ENCODE data around the gene ALPG. TPM values are rescaled to one million over a fixed set of nuclear protein-coding genes. Genes with fewer than 3 reads are reported as not detected.

ALPG gene
- total RNA-seq, 2 donors from 2014 or later, result not detected

DNA sequence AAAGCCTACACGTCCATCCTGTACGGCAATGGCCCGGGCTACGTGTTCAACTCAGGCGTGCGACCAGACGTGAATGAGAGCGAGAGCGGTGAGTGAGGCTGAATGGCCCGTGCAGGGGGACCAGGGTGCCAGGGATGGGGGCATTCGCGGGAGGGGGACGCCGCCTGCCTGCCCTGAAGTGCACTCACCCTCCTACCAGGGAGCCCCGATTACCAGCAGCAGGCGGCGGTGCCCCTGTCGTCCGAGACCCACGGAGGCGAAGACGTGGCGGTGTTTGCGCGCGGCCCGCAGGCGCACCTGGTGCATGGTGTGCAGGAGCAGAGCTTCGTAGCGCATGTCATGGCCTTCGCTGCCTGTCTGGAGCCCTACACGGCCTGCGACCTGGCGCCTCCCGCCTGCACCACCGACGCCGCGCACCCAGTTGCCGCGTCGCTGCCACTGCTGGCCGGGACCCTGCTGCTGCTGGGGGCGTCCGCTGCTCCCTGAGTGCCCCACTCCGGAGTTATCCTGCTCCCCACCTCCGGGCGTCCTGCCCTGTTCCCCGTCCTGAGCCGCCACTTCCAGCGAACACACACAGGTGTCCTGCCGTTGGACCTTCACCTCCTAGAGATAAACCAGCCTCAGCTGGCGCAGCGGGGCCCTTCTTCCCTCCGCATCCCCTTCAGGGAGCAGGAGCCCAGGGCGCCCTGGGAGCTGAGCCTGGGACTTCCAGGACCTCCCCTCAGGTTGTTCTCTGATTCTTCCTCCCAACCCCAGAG is 52.2 kb downstream of the ALPG start:
- Histone ChIP-seq H3K4me1 (ENCODE audit: control insufficient read depth in 1 of 2, low read depth in 2 of 2) (no peaks in the 10 kb centered on the region), H3K4me3 (no peak overlapping the region), H3K27me3 (replicated peaks; ENCODE audit: insufficient read depth) (no peaks in the 10 kb centered on the region), H3K9me3 (no peaks in the 10 kb centered on the region), H3K36me3 (no peaks in the 10 kb centered on the region), H3K27ac (no peak overlapping the region)
- no peak for ATAC-seq (ENCODE audit: insufficient number of reproducible peaks, low FRiP score, low read depth)
- DNase-seq (ENCODE audit: low spot score), result no peak
- no peak for TF ChIP-seq CTCF (IDR thresholded peaks at IDR 0.05)

- Histone ChIP-seq H3K4me1 (ENCODE audit: control insufficient read depth in 1 of 2, low read depth in 2 of 2) (no peaks in the 10 kb centered on the region), H3K4me3 (no peak overlapping the region), H3K27ac (no peak overlapping the region), H3K9me3 (no peaks in the 10 kb centered on the region), H3K27me3 (replicated peaks; ENCODE audit: insufficient read depth) (no peaks in the 10 kb centered on the region), H3K36me3 (no peaks in the 10 kb centered on the region)
- ATAC-seq (ENCODE audit: insufficient number of reproducible peaks, low FRiP score, low read depth) (no peak), DNase-seq (ENCODE audit: low spot score) (no peak)
- no peak for TF ChIP-seq CTCF (IDR thresholded peaks at IDR 0.05)
Measured at GRCh38 chr2:232459419-232460035, 52.9 kb downstream of the ALPG start.

DNA sequence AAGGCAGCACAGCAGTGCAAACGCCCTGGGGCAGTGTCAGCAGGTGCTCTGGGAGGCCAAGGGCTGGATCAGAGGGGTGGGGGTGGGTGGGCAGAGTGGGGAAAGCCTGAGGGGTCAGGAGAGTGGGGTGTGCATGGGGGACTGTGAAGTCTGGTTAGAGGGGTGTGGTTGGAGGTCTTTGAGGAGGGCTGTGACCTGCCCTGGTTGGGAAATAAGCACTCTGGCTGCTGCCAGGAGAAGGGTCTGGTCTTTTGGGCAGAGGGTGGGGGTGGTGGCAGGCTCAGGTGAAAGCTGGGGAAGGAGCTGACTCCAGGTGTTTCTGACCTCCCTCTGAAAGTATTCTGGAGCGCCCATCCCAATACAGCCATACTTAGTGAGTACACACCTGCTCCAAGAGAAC is 53.5 kb downstream of the ALPG start:
- no peaks in the 10 kb centered on the region for H3K36me3 ChIP-seq
- no peak overlapping the region for H3K27ac ChIP-seq
- TF ChIP-seq CTCF (IDR thresholded peaks at IDR 0.05), result no peak

More for the DNA sequence above, 53.5 kb downstream of the ALPG start:
- no peak overlapping the region for H3K4me3 ChIP-seq
- H3K9me3 ChIP-seq, result no peaks in the 10 kb centered on the region
- no peak for ATAC-seq (ENCODE audit: insufficient number of reproducible peaks, low FRiP score, low read depth)
- no peak for DNase-seq (ENCODE audit: low spot score)
- H3K4me1 ChIP-seq (ENCODE audit: control insufficient read depth in 1 of 2, low read depth in 2 of 2), result no peaks in the 10 kb centered on the region
- H3K27me3 ChIP-seq (replicated peaks; ENCODE audit: insufficient read depth), result no peaks in the 10 kb centered on the region

Other genes starting within 250 kb of the ALPG start
- not detected for gene ALPP, start 28.1 kb upstream of the ALPG start, total RNA-seq
- not detected for gene ALPI, start 49.3 kb downstream of the ALPG start, total RNA-seq
- 1 to 10 TPM; 1.6 to 2.8 TPM for gene ECEL1, start 81.0 kb downstream of the ALPG start, total RNA-seq
- not detected for gene PRSS56, start 113.5 kb downstream of the ALPG start, total RNA-seq
- gene CHRND, start 119.3 kb downstream of the ALPG start, total RNA-seq, result not detected
- gene CHRNG, start 132.8 kb downstream of the ALPG start, total RNA-seq, result not detected
- gene TIGD1, start 143.7 kb downstream of the ALPG start, total RNA-seq, result 1 to 10 TPM; 1.8 to 3.1 TPM
- 10 to 100 TPM; 42.2 to 51.1 TPM for gene EIF4E2, start 143.8 kb downstream of the ALPG start, total RNA-seq
- gene EFHD1, start 226.8 kb downstream of the ALPG start, total RNA-seq, result 100 to 1,000 TPM; 111 to 211 TPM